Karpas-422 (cell line): ENCODE measurements around the gene NDUFB2. TPM values are rescaled to one million over a fixed set of nuclear protein-coding genes. Genes with fewer than 3 reads are reported as not detected.

Source experiments
- total RNA-seq: library from RNA; depleted of rRNA; stranded (reverse); fragments of >200 nt; shearing (Covaris generic); gene quantifications from 2 replicates; pipeline ENCODE4 v1.2.3, GENCODE V29; 2014; ENCODE audit warnings: low replicate concordance; rRNA removed

NDUFB2 gene
- total RNA-seq, 1 experiment from 2014 or later = 297 TPM

Other genes starting within 250 kb of the NDUFB2 start
- 68.8 and 89.3 TPM in 2 replicates for gene MKRN1, start 217.2 kb upstream of the NDUFB2 start, total RNA-seq
- not detected in 2 replicates for gene DENND2A, start 55.9 kb upstream of the NDUFB2 start, total RNA-seq
- 16.8 and 27.1 TPM in 2 replicates for gene ADCK2, start 23.8 kb upstream of the NDUFB2 start, total RNA-seq
- 53.5 and 72.6 TPM in 2 replicates for gene BRAF, start 228.2 kb downstream of the NDUFB2 start, total RNA-seq